NCI-H146 treated with DMSO at 0.1 percent for 48 hours (cell line): ENCODE data around the gene APBB2.
A peak's percentile ranks its signal among the peaks of the same experiment; 100 is the strongest.

ENCODE experiments used
- DNase-seq: peaks from one replicate; lab custom pipeline; 2025; ENCODE audit not compliant: unreplicated experiment; lab: John Stamatoyannopoulos, UW

The APBB2 gene

DNA sequence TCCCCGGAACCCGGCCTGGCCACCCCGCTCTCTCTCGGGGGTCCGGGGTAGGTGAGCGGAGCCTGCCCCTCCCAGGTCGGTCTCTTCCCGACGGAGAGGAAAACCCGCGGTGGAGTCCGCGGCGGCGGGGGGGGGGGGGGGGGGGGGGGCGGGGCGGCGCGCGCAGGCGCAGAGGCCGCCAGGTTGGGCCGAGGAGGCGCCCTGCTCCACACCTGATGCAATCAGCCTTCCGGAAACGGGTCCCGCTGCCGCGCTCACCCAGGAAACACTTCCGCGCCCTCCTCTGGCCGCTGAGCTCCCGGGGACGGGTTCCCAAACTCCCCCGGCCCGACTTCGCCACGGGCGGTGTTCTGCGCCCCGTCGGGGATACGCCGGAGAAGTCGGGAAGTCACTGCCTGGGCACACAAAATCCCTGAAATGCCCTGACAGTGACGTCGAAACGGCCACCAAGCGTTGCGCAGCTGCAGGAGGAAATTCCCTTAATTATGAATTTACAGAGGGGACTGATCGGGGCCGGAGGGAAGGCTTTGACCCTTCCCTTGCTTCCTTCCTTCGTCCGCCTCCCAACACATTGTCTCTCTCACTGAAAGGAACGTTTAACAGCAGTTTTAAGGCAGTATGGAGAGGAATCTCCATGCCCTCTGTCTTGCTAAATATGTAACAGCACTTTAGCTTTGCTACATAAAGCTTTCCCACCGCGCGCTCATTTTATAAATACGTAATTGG lies 2.1 kb upstream of the APBB2 start:
- DNase-seq: peak; percentile 86

DNA sequence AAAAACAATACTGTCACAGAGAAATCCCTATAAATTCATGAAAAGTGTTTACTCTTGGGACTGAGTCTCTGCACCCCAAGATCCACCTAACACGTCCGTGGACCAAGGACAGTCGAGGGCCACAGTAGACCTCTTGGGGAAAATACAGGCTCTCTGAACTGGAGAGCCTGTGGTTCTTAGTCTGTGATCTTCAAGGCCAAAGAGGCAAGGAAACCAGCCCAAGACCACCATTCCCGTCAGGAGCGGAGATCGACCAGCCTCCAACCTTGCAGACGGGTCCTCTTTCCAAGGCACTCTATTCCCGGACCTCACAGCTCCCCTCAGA lies 1.6 kb upstream of the APBB2 start:
- DNase-seq: no peak

DNA sequence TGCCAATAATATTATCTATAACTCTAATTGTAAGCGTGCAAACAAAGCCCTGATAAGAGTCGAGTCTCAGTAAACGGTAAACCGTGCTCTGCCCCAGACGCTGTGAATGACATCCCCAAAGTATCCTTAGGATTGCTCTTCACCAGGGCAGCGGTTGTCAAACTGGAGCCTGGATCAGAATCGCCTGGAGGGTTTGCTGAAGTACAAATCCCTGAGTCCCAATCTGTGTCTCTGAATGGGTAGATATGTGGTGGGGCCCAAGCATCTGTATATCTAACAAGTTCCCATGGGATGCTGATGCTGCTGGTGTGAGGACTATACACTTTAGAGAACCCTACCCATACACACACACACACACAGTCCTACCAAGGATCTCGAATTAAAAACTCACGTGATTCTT lies 813 bp upstream of the APBB2 start:
- peak; percentile 44 for DNase-seq

DNA sequence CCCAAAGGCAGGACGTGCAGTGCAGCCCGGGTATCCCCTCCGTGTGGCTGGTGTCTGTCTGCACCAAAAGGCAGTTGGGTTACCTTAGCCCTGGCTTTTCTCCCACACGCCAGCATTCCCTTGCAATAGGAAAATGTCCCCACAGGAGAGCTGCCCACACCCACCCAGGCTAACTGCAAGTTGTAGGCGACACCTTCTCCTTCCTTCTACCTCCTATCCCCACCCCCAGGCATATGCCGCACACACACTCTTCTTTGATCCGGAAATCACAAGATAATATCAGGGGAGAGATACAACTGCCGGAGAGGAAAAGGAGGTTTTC lies 444 bp upstream of the APBB2 start:
- DNase-seq: peak; percentile 47

DNA sequence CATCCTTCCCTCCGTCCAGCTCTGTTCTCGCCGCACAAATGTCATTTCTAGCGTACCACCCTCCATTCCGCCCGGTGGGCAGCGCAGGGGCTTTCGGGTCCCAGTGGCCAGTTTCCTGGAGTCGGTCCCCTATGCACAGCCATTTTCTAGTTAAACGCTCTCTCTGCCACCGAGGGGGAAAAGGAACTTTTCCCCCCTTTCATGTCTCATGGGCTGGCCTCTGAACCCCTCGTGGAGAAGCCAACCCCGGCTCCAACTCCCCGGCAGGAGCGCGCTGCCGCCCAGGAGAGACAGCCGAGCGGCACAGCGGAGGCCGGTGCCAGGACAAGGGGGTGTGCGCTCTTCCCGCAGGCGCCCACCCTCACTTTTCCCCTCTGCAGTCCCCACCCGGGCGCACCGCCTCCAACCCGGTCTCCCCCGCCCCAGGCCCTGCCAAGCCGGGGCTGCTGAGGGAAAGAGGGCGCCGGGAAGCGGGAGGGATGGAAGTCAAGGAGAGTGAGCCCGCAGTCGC lies 662 bp downstream of the APBB2 start:
- peak; percentile 48 for DNase-seq

DNA sequence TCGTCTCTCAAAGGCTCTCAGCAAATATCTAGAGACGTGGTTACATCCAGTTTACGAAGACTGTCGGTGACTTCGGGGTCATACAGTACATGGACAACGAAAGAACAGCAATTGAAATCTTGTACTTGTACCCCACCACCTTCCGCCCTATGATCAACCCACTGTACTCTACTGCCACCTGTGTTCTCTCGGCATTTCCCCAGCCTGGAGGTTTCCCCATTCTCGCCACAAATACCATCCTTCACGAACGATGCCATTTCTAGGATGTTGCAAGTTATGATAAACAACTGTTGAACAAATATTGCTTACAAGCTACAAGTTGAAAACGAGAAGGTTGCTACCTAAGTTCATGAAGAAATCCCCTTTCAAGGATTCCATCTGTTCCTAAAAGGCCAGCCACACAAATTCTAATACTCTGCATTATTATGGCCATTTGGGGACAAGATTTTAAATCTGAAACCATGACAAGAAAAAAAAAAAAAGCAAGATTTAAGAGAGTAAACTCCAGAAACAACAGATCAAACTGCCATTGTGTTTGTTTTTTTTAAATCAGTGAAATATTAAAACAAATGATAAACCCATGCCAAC lies 1.6 kb downstream of the APBB2 start:
- peak; percentile 55 for DNase-seq

DNA sequence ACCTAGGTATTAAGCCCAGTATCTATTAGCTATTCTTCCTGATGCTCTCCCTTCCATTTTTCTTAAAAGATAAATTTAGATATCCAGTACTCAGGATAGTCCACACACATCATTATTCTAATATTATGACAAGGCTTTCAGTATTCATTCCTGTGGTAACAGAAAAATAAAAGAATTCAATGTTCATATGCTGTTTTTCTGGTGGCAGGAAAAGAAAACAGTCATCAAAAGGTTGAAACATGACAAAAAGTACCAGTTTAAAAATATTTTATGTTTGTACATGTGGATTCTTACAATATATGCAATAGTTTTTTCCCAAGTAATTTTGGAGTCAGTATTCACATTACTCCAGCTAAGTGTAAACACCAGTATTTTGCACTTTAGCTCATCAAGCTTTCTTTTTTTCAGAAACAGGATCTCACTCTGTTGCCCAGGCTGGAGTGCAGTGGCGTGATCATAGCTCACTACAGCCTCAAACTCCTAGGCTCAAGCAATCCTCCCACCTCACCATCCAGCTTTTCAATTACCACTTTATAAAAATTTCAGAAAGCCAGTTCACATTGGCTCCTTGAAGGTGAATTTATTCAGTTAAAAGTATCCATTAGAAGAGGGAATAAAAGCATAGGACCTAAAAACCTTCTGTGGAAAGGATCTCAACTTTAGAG lies 2.3 kb downstream of the APBB2 start:
- DNase-seq: no peak

DNA sequence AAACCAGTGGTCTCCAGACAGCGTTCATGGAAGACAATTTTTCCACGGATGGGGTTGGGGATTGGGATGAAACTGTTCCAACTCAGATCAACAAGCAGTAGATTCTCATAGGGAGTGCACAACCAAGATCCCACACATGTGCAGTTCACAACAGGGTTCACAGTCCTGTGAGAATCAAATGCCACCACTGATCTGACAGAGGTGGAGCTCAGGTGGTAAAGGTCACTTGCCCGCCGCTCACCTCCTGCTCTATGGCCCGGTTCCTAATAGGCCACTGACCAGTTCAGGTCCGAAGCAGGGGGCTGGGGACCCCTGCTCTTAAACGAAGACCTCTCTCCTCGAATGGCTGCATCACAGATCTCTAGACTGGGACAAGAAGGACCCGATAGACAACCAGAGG lies 4.4 kb downstream of the APBB2 start:
- DNase-seq: no peak

DNA sequence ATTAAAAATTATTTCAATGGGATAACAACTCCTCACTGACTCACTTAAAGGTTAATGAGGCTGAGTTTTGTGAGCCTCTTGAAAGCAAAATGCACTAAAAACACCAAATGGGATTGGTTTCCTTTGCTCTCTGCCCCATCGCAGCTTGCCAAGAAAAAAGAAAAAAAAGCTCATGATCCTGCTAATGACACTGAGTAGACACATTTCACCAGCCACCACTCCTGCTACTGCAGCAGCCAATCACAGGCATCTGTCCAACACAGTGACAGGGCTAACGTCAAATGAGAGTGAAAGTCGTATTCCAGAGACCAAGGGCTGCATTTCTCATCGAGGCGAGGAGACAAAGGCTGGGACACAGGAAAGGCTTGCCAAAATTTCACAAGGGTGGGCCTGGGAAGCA lies 5.2 kb downstream of the APBB2 start:
- no peak for DNase-seq

DNA sequence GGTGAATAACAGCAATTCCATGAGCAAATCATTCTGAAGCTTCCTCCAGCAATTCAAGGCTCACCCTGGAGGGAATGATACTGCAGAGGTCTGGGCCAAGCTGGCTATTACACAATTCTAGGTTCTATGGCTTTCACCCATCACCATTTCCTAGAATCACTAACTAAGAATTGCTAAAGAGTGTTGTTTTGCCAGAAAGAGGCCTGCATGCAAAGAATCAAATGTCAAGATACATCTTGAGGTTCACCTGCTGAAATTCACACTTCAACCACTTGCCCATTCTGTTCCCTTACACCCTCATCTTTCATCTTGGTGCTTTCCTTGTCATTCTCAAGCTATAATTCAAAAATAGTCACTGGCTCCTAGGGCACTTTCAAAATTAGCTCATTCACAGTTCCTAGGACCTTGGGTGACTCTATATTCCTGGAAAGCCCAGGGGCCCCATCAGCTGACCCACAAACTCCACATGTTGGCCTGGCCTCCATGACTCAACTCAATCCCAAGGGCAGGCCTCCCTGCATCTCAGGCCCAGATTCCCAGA lies 7.0 kb downstream of the APBB2 start:
- no peak for DNase-seq

DNA sequence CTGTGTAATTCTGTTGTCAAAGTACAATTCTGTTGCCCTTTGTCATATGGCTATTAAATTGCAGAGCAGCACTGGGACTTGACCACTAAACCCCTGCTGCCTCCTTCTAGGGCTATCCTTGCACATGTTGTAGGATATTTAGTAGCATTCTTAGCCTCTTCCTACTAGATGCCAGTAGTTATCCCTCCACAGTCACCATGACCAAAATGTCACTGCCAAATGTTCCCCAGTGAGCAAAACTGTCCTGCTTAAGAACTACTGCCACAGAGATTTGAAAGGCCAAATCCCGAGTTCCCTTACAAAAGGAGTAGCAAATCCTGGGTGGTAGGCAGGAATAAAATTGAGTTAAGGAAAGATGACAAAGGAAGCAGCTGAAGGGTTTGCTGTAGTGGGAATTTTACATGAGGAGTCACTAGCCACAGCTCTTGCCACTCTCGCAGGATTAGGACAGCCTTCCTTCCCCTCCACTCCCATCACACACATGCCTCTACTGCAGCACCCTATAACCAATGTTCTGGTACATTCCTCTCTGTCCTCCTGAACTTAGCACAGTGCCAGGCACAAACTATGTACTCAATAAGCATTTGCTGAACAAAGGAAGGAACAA lies 8.4 kb downstream of the APBB2 start:
- DNase-seq: no peak

DNA sequence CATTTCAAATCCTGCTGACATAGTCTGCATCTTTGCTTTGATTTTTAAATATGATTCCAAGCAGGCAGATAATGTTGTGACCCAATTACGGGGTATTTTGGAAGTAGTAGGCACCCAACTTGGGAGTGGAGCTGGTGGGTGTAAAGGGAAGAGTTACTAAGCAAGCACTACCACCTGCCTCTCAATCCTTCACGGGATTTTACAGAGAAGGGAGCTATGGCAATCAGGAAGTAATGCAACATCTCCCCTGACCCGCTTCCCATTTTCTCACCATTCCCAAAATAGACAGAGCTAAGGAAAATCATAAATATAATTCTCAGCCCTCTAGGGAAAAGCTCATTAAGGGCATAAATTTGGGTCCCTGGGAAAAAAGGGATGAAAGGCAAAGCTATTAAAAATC lies 9.2 kb downstream of the APBB2 start:
- no peak for DNase-seq

DNA sequence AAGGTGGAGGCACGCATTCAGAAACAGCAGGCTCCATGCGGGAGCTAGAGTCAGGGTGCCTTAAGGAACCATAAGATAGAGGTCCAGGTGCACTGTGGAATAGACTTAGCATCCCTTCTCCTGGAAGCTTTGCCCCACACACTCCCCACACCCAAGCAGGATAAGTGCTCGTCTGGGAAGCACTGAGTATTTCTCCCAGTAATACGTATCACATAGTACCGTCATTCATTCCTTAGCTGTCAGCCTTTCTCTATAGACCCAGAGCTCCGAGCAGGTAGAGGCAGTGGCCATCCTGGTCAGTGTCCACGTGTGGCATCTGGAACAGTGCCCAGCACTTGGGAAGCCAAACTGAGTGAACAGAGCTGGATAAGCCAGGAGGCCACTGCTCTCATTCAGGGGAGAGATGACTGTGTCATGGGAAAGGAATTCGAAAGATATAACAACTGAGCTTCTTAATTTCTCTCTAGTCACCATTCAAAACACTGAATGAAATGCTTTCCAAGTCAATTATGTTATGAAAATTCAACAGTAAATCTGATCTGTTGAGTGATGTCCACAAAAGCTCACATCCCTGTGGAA lies 9.9 kb downstream of the APBB2 start:
- DNase-seq: no peak

DNA sequence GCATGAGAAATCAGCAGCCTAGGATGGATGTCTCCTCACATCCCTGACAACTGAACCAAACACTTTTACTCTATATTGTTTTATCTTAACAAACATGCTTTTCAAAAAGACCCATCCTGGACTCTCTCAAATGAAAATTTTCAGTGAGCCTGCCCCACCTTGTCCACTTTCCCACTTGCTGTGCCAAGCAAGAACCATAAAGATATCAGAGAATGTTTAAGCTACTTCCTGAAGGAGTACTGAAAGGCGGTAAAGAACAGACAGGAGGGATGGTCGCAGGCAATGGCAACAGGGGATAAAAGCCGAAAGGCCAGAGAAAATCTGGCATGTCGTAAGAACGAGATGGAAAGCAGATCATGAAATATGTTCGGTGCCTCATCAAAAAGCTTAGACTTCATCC lies 10.5 kb downstream of the APBB2 start:
- DNase-seq: no peak

DNA sequence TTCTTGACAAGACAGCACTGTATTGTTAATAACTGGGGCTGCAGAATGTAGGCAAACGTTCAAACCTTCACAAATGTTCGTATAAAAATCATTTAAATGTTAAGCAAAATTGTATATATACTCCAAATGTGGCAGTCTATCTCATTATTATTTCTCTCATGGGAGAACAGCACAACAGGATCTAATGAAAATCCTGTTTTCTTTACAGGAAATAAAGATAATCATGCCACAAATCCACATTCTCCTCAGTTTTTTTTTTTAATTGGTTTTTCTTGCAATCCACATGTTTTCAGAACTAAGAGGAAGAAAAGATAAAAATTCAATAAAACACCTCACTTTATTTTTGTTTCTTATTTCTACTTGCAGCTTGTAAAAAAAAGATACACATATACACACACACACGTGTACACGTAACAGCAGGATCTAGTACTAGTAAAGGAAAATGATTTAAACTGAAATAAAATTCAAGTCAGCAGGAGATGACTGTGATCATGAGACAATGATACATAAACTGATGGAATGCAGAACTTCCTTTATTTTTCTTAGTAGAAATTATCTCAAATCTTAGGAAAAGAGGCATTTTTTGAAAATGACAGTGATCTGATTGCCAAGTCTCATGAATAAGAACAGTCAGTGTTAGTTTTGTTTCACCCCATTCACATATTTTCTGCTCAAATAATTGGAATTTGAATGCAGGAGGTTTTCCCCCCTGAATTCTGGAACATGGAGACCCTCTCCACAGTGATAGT lies 11.3 kb downstream of the APBB2 start:
- DNase-seq: no peak

DNA sequence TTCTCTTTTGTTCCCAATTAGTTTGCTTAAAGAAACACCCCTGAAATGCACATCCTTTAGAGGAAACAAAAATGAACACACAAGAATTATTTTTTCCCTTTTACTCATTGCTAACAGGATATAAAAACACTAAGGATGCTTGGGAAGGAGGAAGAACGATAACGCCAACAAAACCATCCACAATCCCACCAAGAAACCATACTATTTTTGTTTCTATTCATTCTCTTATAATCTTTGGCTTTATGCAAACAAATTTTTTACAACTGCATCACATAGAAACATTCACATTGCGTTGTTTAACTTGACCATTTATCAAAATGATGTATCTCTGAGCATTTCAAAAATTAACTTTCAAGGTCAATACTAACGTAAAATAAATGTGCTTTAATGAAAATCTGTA lies 12.0 kb downstream of the APBB2 start:
- no peak for DNase-seq

DNA sequence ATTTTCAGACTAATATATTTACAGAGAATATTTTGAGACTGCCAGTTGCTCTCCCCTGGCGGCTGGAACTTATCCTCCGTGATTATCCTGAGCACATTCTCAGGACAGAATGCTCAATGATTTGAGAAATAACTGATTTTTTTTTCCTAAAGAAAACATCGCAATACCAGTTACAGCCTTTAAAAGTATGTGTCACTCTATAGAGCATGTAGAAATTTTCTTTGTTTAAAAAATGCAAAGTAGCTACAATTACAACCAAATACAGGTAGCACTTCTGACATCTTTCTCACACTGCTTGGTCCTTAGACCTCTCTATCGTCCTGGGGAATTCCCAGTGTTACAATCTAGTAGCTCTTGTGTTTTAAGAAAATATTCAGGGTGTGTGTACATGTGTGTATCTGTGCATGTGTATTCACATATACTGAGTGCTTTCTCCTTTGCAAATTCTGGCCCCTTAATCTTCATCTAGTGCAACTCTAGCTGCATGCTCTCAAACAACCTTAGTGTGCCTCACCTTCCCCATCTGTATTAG lies 13.8 kb downstream of the APBB2 start:
- DNase-seq: no peak

DNA sequence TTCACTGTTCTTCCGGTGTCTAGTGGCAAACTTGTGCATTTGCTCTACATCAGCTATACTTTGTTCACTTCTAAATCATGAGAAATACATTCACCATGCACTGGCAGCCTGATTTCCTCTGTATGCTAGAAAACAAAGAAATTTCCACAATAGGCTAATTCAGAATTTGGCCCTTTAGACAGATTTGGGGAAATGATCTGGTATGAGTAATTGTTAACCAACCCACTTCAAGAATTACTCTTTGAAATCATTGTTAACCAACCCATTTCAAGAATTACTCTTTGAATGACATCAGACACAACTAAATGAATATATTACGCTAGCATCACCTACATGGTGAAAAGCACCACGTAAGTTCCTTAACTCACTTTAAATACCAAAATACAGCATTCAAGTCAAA lies 14.6 kb downstream of the APBB2 start:
- DNase-seq: no peak

DNA sequence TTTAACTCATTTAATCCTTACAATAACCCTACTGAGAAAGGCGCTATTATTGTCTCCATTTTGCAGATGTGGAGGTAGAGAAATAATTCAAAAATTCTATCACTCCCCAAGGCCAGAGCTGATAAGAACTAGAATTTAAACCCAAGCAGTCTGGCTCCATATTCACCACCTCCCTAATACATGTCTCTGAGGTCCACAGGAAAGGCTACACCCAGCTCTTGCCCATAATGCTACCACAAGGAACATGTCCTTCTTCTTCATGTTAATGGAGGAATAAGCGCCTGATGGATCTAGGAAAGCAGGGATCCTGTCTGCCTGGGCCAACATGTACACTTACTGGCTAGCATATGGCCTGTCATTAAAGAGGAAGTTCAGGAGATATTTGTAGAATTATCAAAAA lies 16.3 kb downstream of the APBB2 start:
- DNase-seq: no peak

DNA sequence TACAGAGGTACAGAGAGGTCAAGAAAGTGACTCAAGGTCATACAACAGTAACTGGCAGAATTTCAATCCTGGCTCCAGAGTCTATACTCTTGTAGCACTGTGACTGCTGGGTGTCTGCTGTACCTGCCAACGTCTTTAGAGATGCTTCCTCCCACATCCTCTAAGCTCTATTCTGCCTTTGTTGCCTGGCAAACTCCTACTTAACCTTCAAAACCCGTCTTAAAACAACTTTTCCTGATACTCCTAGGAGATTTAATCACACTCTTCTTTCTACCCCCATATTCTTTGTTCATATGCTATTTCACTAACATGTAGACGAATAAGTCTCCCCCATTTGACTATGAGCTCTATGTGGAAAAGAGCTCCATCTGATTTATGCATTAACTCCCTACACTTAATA lies 16.8 kb downstream of the APBB2 start:
- DNase-seq: no peak
